Activated CD4-positive, alpha-beta T cell treated with anti-CD3 and anti-CD28 coated beads, Interleukin-2, amount 10 ng/mL, durations not matched to agents 24 days and 14 days (primary cell): ENCODE data around the gene BEGAIN. TPM values are rescaled to one million over a fixed set of nuclear protein-coding genes. Genes with fewer than 3 reads are reported as not detected.

Experiments used
- DNase-seq: peaks from one replicate; pipeline ENCODE4 v3.0.0; 2022
- H3K27ac Mint-ChIP-seq: one replicate; pipeline ENCODE4 v1.8.0; 2022; ENCODE audit warnings: mild to moderate bottlenecking, mixed read lengths
- H3K27me3 Mint-ChIP-seq: one replicate; pipeline ENCODE4 v1.8.0; 2022; ENCODE audit warnings: mixed read lengths
- H3K36me3 Mint-ChIP-seq: one replicate; pipeline ENCODE4 v1.8.0; 2022; ENCODE audit warnings: low read depth, mild to moderate bottlenecking, mixed read lengths
- H3K4me1 Mint-ChIP-seq: one replicate; pipeline ENCODE4 v1.8.0; 2021; ENCODE audit warnings: mixed read lengths
- H3K4me3 Mint-ChIP-seq: one replicate; pipeline ENCODE4 v1.8.0; 2022; ENCODE audit warnings: mild to moderate bottlenecking, moderate library complexity, mixed read lengths
- H3K9me3 Mint-ChIP-seq: one replicate; pipeline ENCODE4 v1.8.0; 2021; ENCODE audit warnings: mixed read lengths
- intact Hi-C: fragments of 100-400 bp; cut with micrococcal nuclease; formaldehyde crosslinking; loops from one replicate; pipeline ENCODE4 v1.15.1; 2023
- total RNA-seq: library from RNA; stranded (reverse); gene quantifications from 2 replicates; pipeline ENCODE4 v1.2.3, GENCODE V29; 2022

Gene BEGAIN
- total RNA-seq, 1 donor from 2014 or later: 4.8 TPM

DNA sequence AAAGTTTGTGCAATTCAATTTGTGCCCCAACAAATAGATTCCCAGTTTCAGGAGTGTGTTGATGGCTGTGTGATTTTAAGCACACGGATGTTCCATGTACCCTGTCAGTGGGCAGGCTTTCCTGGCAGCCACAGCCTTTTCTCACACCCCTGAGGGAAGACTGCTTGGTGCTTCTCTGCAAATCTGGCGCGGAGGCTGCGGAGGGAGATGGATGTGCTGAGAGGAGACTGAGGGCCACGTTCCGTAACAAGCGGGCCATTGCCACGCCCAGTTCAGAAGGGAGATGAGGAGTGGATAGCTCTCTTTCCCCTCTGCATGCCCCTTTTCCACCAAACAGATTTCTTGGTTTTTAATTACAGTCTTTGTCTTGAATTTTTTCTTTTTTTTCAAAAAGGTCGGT is 89.1 kb downstream of the BEGAIN start:
- Mint-ChIP-seq H3K27ac (no peak overlapping the region), H3K36me3 (no peaks in the 10 kb centered on the region), H3K9me3 (no peaks in the 10 kb centered on the region), H3K4me3 (no peak overlapping the region), H3K27me3 (peaks cover 3% of the 10 kb centered on the region), H3K4me1 (no peaks in the 10 kb centered on the region)
- no peak for DNase-seq
- intact Hi-C loops: no loop called here

DNA sequence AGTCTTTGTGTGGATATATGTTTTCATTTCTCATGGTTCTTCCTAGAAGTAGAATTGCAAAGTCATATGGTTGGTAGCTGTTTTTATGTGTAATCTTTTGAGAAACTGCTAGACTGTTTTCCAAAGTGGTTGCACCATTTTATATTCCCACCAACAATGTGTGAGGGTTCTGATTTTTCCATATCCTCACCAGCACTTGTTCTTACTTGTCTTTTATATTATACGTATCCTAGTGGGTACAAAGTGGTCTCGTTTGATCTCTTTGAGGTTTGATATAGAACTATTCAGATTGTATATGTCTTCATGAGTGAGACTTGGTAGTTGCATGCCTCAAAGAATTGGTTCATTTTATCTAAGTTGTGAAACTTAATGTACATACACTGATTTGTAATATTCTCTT is 91.3 kb downstream of the BEGAIN start:
- no peak overlapping the region for H3K27ac Mint-ChIP-seq
- H3K9me3 Mint-ChIP-seq: no peaks in the 10 kb centered on the region
- peaks cover 3% of the 10 kb centered on the region for H3K27me3 Mint-ChIP-seq
- H3K4me1 Mint-ChIP-seq: no peaks in the 10 kb centered on the region
- no peaks in the 10 kb centered on the region for H3K36me3 Mint-ChIP-seq
- intact Hi-C loops: no loop called here
- no peak for DNase-seq
- no peak overlapping the region for H3K4me3 Mint-ChIP-seq

DNA sequence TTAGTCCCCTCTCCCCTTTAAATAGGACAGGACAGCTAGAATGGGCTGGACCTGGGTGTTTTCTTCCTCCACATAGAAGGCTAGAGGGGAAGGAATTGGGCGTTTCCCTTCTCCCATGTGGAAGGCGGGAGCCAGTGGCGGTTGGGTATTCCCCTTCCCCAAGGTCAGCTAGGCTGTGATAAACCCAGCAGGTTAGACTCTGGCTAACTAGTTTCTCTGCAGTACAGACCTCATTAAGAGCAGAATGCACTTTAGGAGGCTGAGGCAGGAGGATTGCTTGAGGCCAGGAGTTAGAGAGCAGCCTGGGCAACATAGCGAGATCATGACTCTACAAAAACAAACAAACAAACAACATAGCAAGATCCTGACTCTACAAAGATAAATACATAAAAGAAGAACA is 92.6 kb downstream of the BEGAIN start:
- no peaks in the 10 kb centered on the region for H3K9me3 Mint-ChIP-seq
- no peak overlapping the region for H3K27ac Mint-ChIP-seq
- intact Hi-C loops: no loop called here
- no peaks in the 10 kb centered on the region for H3K4me1 Mint-ChIP-seq
- H3K27me3 Mint-ChIP-seq: peaks cover 3% of the 10 kb centered on the region
- DNase-seq: no peak
- H3K4me3 Mint-ChIP-seq: no peak overlapping the region
- H3K36me3 Mint-ChIP-seq: no peaks in the 10 kb centered on the region

DNA sequence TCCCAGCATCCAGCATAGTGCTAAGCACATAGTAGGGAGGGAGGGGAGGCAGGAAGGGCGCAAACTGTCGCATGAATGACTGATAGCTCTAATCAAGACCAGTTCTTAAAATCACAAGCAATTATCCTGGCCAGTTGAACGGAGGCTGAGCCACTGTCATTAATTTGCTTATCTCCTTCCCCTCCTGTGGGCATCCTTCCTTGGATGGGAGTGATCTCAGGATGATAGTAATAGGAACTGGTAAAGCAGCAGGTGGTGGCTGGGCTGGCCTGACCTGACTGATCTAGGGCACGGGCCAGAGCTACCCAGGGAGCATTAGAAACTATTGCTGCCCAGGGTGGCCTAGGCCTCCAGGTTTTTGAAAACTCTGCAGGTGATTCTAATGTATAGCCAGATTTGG is 97.0 kb downstream of the BEGAIN start:
- peaks cover 22% of the 10 kb centered on the region for H3K4me1 Mint-ChIP-seq
- no peaks in the 10 kb centered on the region for H3K36me3 Mint-ChIP-seq
- no peaks in the 10 kb centered on the region for H3K27me3 Mint-ChIP-seq
- H3K9me3 Mint-ChIP-seq: no peaks in the 10 kb centered on the region
- H3K4me3 Mint-ChIP-seq: no peak overlapping the region
- no peak for DNase-seq
- H3K27ac Mint-ChIP-seq: no peak overlapping the region
- intact Hi-C loops: no loop called here

DNA sequence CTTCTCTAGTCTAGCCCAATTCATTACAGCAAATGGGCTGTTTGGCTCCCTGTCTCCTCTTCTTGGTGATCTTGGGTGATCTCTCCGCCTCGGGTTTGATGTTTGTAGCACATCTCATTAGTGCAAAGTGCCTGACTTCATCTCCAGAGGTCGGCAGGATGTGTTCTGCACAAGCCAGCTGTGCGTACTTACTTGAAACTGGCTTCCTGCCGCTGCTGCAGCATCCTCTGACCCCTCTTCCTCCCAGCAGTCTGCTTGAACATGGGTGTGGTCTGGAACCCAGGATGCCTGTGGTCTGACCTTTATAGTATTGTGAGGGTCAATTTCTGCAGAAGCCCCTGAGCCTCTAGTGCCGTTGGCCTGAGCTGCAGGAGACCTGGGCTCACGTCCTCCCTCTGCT is 99.2 kb downstream of the BEGAIN start:
- no peaks in the 10 kb centered on the region for H3K36me3 Mint-ChIP-seq
- H3K9me3 Mint-ChIP-seq: no peaks in the 10 kb centered on the region
- no peak overlapping the region for H3K4me3 Mint-ChIP-seq
- H3K4me1 Mint-ChIP-seq: peaks cover 22% of the 10 kb centered on the region
- intact Hi-C loops: no loop called here
- DNase-seq: peak; percentile 68
- no peaks in the 10 kb centered on the region for H3K27me3 Mint-ChIP-seq
- no peak overlapping the region for H3K27ac Mint-ChIP-seq

DNA sequence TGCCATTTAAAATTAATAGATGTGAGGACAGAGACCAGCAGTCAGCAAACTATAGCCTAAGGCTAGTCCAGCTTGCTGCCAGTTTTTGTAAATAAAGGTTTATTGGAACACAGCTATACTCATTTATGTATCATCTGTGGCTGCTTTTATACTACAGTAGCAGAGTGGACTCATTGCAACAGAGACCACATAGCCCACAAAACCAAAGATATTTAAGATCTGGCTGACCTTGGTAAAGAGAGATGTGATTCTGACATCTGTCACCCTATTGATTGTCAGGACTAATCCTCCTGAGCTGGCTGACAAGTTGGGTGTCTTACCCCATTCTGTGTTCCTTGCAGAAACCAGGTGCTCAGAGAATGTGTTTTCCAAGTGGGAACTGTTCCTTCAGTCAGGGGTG is 99.9 kb downstream of the BEGAIN start:
- Mint-ChIP-seq H3K9me3 (no peaks in the 10 kb centered on the region), H3K36me3 (no peaks in the 10 kb centered on the region), H3K4me3 (no peak overlapping the region), H3K4me1 (peaks cover 22% of the 10 kb centered on the region), H3K27me3 (no peaks in the 10 kb centered on the region), H3K27ac (no peak overlapping the region)
- no peak for DNase-seq
- intact Hi-C loops: no loop called here

Other genes starting within 250 kb of the BEGAIN start
- 7.2 and 7.3 TPM in 2 replicates for gene WDR25, start 210.9 kb downstream of the BEGAIN start, total RNA-seq
- not detected in 2 replicates for gene DLK1, start 139.5 kb upstream of the BEGAIN start, total RNA-seq
- gene MEG3, start 238.7 kb upstream of the BEGAIN start, total RNA-seq: not detected in 2 replicates